HG03520 (cell line): Measurements from ENCODE around the gene SLC35E4.
"Not testable (repeated sequence)": the region's sequence is repeated elsewhere in the genome, so short reads cannot be mapped to it uniquely, and the experiment has no call there.

Experiments
- ATAC-seq: cut with Tn5 transposase; IDR thresholded peaks from one replicate; pipeline ENCODE4 v1.9.1; 2021; ENCODE audit warnings: mild to moderate bottlenecking, moderate library complexity; ENCODE audit not compliant: unreplicated experiment

SLC35E4 gene

DNA sequence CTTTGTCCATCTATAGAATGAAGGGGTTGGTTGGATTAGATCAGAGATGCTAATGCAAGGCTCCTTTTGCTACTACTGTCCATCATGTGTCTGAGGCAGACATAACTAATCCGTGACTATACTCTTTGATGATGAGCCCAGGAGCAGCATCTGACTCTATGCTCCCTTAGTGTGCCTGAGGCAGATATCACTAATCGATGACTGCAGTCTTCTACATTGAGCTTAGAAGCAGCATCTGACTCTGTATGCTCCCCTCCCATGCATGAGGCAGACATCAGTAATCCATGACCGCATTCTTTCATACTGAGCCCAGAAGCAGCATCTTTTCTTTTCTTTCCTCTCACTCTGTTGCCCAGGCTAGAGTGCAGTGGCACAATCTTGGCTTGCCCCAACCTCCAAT, 24.4 kb upstream of the SLC35E4 start:
- no peak for ATAC-seq

DNA sequence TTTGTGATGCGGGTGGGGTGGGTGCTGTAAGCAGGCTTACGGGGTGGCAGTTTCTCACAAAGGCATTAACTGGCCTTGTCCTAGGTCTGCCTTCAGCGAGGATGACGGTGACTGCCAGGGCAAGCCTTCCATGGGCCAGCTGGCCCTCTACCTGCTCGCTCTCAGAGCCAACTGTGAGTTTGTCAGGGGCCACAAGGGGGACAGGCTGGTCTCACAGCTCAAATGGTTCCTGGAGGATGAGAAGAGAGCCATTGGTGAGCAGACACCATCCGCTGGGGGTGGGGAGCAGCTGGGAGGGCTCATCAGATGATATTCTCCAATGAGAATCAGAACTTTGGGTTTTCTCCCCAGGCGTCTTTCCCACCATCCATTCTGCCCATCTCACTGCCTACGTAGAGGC, 22.8 kb upstream of the SLC35E4 start:
- no peak for ATAC-seq

DNA sequence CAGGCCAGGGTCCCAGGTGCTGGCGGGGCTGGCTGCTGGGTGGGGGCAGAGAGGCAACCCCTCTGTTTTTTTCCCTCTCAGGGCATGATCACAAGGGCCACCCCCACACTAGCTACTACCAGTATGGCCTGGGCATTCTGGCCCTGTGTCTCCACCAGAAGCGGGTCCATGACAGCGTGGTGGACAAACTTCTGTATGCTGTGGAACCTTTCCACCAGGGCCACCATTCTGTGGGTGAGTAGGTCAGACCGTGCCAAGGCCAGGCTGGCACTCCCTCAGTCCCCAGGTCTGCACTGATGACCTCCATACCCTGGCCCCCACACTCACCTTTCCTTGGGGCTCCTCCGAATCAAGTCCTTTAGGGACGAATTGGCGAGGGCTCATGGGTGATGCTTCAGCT, 21.3 kb upstream of the SLC35E4 start:
- ATAC-seq = no peak

DNA sequence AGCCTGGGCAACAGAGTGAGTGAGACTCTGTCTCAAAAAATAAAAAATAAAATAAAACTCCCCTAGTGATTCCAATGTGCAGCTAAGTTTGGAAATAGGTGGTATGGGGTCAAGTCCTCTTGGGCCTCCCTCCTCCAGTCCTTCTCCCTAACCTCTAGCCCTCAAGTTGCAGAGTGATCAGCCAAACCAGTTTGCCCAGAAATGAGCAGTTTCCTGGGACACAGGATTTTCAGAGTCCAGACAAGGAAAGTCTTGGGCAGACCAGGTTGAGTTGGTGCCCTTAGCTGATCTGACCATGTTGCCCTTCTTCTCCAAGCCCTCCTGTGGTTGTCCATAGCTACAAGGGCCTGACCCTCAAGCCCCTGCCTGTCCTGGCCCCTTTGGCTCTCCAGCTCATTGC, 20.7 kb upstream of the SLC35E4 start:
- ATAC-seq = no peak

DNA sequence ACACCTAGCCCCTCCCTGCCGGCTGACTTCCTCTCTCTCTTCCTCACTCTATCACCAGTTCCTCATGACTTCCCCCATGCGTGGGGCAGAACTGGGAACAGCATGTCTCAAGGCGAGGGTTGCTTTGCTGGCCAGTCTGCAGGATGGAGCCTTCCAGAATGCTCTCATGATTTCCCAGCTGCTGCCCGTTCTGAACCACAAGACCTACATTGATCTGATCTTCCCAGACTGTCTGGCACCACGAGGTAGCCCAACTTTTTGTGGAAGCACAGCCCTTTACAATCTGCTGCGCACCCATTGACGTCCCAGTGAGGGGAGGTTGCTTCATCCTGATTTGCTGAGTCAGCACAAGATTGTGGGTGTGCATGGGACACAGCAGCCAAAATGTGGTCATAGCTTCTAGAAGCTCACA, 20.0 kb upstream of the SLC35E4 start:
- ATAC-seq = no peak

DNA sequence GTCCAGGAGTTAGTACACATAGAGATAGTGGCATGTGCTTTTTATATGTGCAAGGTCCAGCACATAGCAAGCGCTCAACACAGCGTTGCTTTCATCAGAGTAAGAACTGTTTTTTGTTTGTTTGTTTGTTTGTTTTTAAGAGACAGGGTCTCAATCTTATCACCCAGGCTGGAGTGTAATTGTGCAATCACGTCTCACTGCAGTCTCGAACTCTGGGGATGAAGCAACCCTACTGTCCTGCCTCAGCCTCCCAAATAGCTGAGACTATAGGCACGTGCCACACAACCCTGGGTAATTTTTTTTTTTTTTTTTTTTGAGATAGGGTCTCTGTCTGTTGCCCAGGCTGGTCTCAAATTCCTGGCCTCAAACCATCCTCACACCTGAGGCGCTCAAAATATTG, 17.8 kb upstream of the SLC35E4 start:
- ATAC-seq = no peak

DNA sequence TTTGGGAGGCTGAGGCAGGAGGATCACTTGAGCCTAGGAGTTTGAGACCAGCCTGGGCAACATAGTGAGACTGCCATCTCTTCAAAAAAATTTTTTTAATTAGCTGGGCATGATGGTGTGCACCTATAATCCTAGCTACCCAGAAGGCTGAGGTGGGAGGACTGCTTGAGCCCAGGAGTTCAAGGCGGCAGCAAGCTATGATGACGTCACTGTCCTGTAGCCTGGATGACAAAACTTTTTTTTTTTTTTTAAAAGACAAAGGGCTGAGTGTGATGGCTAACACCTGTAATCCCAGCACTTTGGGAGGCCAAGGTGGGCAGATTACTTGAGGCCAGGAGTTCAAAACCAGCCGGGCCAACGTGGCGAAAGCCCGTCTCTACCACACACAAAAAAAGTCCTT, 15.7 kb upstream of the SLC35E4 start:
- not testable (repeated sequence) for ATAC-seq

DNA sequence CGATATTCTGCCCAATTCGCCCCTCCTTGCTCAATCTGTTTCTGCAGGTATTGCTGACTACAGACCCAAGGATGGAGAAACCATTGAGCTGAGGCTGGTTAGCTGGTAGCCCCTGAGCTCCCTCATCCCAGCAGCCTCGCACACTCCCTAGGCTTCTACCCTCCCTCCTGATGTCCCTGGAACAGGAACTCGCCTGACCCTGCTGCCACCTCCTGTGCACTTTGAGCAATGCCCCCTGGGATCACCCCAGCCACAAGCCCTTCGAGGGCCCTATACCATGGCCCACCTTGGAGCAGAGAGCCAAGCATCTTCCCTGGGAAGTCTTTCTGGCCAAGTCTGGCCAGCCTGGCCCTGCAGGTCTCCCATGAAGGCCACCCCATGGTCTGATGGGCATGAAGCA, 9.2 kb upstream of the SLC35E4 start:
- ATAC-seq = no peak

DNA sequence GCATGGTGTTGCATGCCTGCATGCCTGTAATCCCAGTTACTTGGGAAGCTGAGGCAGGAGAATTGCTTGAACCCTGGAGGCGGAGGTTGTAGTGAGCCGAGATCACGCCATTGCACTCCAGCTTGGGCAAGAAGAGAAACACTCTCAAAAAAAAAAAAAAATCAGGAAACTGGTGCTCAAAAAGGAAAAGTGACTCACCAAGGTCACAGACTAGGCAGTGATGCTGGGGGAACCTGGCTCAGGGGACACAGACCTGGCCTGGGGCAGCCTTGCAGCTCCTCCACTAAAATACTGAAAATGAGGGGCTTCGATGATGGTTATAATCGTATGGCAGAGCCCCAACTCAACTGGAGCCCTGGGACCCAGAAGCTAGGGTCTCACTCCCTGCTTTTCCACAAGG, 8.1 kb upstream of the SLC35E4 start:
- ATAC-seq = no peak

DNA sequence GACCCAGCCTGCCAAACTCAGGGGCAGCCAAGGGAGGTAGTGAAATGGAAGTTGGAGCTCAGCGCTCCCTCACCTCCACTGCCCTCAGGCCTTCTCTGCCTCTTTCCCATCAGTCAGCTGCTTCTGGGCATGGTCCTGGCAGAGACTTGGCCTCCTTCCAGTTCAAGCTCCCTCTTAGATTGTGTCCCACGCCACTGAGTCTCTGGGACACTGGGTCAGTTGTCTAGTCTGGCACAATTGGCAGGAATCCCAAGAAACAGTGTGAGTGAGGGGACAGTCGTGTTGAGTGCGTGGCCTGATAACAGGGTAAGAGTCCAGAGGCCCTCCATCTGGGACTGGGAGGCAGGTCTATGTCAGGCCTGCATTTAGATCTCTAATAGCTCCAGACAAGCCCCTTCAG, 7.1 kb upstream of the SLC35E4 start:
- ATAC-seq = no peak

DNA sequence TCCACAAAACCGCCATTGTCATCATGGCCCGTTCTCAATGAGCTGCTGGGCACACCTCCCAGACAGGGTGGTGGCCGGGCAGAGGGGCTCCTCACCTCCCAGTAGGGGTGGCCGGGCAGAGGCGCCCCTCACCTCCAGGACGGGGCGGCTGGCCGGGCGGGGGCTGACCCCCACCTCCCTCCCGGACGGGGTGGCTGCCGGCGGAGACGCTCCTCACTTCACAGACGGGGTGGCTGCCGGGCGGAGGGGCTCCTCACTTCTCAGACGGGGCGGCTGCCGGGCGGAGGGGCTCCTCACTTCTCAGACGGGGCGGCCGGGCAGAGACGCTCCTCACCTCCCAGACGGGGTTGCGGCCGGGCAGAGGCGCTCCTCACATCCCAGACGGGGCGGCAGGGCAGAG, 4.1 kb upstream of the SLC35E4 start:
- not testable (repeated sequence) for ATAC-seq

DNA sequence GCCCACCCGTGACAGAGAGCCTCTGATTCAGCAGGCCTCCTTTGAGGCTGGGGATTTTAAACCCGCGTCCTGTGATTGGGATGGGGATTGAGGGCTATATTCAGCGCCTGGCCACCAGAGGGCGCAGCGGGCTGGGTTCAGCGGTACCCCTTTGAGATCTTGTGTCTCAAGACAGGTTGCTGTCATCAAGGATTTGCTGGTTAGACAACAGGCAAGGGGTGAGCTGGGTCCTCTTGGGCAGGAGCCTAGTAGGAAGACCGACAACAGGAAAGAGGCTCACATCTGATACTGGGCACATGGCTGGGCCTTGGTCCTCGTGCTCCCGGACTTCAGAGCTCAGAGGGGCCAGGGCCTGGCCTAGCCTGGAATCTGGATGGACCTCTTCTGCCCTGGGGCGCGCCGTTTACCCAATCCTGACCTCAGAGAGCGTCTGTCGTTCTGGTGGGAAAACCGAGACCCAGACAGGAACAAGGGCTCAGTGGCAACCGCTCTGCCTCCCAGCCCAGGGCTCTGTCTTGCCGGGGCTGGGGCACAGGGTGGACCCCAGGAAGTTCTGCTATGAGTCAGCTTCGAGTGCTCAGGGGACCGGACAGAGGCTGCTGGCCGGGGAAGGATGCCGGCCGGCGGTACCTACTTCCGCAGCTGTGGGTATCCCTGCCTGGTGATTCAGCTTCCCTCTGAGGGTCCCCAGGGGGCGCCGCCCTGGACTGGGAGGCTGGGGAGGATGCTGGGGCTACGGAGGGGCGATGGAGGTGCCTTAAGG, 929 bp upstream of the SLC35E4 start:
- peak; percentile 43 for ATAC-seq

DNA sequence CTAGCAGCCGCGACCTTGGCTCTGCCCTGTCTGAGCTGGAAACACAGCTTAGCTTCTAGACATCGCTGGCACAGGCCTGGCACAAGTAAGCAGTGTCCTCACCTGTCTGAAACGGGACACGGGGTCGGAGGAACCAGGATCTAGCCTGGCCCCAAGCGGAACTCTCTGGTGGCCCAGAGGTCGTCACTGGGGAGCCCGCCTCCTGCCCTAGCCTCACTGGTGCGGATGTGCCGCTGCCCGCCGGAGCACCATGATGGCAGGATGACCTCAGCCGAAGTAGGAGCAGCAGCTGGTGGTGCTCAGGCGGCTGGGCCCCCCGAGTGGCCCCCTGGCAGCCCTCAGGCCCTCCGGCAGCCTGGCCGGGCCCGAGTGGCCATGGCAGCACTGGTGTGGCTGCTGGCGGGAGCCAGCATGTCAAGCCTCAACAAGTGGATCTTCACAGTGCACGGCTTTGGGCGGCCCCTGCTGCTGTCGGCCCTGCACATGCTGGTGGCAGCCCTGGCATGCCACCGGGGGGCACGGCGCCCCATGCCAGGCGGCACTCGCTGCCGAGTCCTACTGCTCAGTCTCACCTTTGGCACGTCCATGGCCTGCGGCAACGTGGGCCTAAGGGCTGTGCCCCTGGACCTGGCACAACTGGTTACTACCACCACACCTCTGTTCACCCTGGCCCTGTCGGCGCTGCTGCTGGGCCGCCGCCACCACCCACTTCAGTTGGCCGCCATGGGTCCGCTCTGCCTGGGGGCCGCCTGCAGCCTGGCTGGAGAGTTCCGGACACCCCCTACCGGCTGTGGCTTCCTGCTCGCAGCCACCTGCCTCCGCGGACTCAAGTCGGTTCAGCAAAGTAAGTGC, 871 bp downstream of the SLC35E4 start:
- no peak for ATAC-seq

DNA sequence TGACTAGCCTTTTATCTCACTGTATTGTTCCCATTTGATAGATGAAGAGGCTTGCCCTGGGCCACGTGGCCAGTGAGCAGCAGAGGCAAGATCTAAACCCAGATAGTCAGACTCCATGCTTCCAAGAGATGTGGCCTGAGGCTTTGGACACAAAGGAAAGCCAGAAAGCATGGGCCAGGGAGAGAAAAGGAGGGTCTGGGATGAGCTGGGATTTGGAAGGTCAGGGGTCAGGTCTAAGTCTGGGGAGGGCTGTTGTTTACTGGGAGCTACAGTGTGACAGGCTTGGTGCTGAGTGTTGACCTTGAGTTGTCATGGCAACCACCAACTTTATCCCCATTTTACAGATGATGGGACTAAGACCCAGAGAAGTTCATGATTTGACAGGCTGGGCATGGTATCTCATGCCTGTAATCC, 2.1 kb downstream of the SLC35E4 start:
- no peak for ATAC-seq

DNA sequence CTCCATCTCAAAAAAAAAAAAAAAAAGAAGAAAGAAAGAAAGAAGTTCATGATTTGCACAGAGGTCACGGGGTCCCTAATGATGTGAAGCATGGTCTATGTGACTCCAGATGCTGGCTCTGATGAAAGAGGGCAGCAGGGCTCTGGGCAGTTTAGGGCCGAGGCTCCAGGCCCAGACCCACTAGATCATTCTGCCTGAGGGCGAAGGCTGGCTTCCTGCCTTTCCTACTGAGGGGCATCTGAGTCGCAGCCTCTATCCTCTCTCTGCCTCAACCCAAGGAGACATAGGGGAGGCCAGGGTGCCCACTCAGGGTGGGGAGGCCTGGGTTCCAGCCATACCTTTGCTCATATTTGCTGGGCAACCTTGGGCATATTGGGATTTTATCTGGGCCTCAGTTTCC, 4.8 kb downstream of the SLC35E4 start:
- ATAC-seq = no peak

DNA sequence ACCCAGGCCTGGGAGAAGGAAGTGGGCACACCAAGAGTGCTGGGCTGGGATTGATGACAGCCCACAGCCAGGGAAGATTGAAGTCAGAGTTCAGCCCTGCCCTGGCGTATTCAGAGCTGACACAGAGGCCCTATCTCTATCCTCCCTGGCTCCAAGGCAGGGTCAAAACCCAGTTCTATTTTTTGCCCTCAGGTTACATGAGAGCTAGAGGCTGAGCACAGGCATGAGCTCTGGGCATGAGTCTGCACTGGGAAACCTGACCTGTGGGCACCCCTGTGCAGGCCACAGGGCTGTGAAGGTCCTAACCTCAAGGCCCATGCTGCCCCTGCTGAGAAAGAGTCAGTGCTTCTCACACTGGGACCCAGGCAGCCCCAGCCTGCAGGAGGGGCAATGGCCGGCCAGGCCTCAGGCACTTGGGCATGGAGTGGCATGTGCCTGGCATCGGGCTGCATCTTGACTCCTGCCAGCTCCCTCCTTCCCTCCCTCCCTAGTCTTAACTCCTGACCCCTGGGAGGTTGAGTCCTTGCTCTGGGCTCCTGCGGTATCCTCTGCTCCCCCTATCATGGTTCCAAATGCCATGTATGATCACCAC, 5.4 kb downstream of the SLC35E4 start:
- no peak for ATAC-seq

DNA sequence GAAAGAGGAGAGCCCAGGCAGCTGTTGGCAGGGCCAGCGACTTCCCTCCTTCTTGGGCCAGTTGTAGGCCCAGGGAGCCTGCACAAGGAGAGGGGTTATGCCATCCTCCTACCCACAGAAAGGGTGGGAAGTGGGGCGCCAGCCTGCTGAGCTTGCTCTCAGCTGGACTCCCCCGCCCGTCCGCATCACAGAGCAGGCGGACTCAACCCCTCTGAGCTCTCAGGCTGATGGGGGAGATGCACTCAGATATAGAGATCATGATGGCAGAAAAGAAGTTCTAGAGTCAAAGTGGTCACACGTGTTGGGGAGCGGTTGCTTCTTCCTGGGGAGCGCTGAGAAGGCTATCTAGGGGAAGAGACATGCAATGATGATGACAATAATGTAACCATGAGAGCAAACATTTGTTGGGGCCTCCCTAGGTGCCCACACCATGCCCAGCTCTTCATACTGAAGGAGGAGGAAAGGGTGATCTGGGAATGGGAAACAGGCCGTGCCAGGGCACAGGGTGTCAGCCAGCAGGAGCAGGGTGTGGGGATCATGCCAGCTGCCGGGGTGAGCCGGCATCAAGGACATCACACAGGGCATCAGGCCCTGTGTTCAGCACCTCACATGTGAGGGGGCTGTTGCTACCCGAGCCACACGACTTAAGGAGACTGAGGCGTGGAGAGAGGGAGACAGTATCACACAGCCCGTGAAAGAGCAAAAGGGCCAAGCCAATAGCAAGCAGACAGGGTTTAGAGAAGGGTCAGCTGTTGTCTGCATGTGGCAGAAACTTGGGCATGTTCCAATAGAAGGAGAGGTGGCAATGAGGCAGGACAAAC, 7.7 kb downstream of the SLC35E4 start:
- no peak for ATAC-seq

DNA sequence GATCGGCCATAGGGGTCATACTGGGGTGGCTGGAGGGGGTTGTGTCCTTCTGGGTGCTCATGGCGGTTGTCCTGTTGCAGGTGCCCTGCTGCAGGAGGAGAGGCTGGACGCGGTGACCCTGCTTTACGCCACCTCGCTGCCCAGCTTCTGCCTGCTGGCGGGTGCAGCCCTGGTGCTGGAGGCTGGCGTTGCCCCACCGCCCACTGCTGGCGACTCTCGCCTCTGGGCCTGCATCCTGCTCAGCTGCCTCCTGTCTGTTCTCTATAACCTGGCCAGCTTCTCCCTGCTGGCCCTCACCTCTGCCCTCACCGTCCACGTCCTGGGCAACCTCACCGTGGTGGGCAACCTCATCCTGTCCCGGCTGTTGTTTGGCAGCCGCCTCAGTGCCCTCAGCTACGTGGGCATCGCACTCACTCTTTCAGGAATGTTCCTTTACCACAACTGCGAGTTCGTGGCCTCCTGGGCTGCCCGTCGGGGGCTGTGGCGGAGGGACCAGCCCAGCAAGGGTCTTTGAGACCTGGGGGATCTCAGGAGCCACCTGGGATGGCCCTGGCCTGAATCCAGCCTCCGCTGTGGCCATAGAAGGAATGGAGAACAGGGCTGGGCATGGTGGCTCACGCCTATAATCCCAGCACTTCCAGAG, 11.1 kb downstream of the SLC35E4 start:
- no peak for ATAC-seq

DNA sequence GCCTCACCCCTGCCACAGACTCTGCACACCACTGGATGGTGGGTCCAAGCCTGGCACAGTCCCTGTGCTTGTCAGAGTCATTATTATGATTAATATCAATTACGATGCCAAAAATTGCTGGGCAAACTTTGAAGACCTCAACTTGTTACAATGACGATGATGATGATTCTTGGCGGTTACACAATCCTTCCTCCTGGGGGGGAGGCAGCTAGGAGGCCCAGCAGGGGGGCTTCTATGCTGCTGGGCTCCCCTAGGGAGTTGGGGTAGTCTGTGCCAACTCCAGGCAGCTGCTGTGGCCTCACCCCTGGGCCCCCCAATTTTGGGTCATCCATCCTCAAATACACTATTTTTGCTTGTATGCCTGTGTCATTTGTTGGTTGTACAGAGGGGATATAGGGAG, 12.0 kb downstream of the SLC35E4 start:
- ATAC-seq = no peak

DNA sequence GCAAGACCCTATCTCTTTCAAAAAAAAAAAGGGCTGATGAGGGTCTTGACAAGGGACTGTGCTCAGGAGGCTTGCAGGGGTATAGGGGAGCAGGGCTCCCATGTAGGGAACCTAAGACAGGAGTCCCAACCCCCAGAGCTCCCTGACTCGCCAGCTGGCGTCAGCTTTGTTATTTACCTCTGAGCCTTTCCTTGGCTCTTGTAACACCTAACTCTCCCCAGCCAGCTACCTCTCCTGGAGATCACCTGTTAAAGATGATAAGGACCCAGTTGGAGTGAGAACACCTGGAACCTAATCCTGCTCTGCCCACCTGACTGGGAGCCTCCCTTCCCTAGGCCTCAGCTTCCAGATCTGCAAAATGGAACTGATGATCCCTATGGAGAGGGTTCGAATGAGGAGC, 13.2 kb downstream of the SLC35E4 start:
- no peak for ATAC-seq
